Astrocyte of the cerebellum (primary cell): ENCODE results near the gene DCBLD1.

Experiments used
- DNase-seq: peaks from one replicate; pipeline ENCODE4 v3.0.0-alpha.2; 2011; ENCODE audit warnings: low read depth
- H3K4me3 ChIP-seq: 2 replicates; pipeline ENCODE4 v1.5.1; 2011; ENCODE audit warnings: mild to moderate bottlenecking, low read depth, low read length, moderate library complexity
- CTCF ChIP-seq: IDR thresholded peaks from 2 replicates; pipeline ENCODE4 v1.5.1; 2012; ENCODE audit warnings: low read length, low read depth, moderate library complexity, mild to moderate bottlenecking; ENCODE audit errors: missing control alignments
- in situ Hi-C: cut with HindIII; loops from 2 replicates; pipeline ENCODE4 v1.10.0; 2017; ENCODE audit warnings: low sequenced_read_pairs

The DCBLD1 gene

GRCh38 chr6:117481926-117482239 is 591 bp upstream of the DCBLD1 start:
- DNase-seq = no peak
- in situ Hi-C loops = no loop called here

GRCh38 chr6:117483004-117483644 is 650 bp downstream of the DCBLD1 start:
- peak overlapping the region; percentile 95 for H3K4me3 ChIP-seq
- in situ Hi-C loops = no loop called here
- DNase-seq = no peak
- no peak for TF ChIP-seq CTCF

More at GRCh38 chr6:117481926-117482239, 591 bp upstream of the DCBLD1 start:
- peak overlapping the region; percentile 95 for H3K4me3 ChIP-seq
- TF ChIP-seq CTCF = no peak

GRCh38 chr6:117483645-117484016 is 1.2 kb downstream of the DCBLD1 start:
- in situ Hi-C loops = no loop called here
- no peak for DNase-seq
- no peak for TF ChIP-seq CTCF
- H3K4me3 ChIP-seq = peak overlapping the region; percentile 95

GRCh38 chr6:117484052-117484646 is 1.7 kb downstream of the DCBLD1 start:
- peak overlapping the region; percentile 95 for H3K4me3 ChIP-seq
- no peak for DNase-seq

GRCh38 chr6:117485433-117485832 is 3.0 kb downstream of the DCBLD1 start:
- in situ Hi-C loops = no loop called here
- DNase-seq = no peak
- no peak for TF ChIP-seq CTCF
- H3K4me3 ChIP-seq = peak overlapping the region; percentile 95

More at GRCh38 chr6:117484052-117484646, 1.7 kb downstream of the DCBLD1 start:
- no peak for TF ChIP-seq CTCF
- in situ Hi-C loops = no loop called here

GRCh38 chr6:117487821-117488220 is 5.3 kb downstream of the DCBLD1 start:
- no peak for DNase-seq
- no peak for TF ChIP-seq CTCF
- no peak overlapping the region for H3K4me3 ChIP-seq
- in situ Hi-C loops = no loop called here
